SK-N-SH treated with all-trans-retinoic acid at 6 μM for 48 hours (cell line): ENCODE results near the gene LSM7.

ENCODE experiments used
- ATAC-seq: fragments of 200-7000 bp; cut with Tn5 transposase; 3 replicates; pipeline ENCODE4 v1.9.1; 2020; ENCODE audit warnings: mild to moderate bottlenecking, moderate library complexity
- ARNTL ChIP-seq: fragments of 450-650 bp; formaldehyde crosslinking; IDR thresholded peaks from 2 replicates; pipeline ENCODE4 v1.5.0; 2020; ENCODE audit warnings: low read depth, mild to moderate bottlenecking, moderate library complexity, borderline replicate concordance
- BACH2 ChIP-seq: fragments of 250-450 bp; sonication (Bioruptor Pico); IDR thresholded peaks from 2 replicates; pipeline ENCODE4 v1.9.0; 2021; ENCODE audit warnings: mild to moderate bottlenecking, borderline replicate concordance
- CSDC2 ChIP-seq: fragments of 250-450 bp; sonication (Bioruptor Pico); IDR thresholded peaks from 2 replicates; pipeline ENCODE4 v1.5.0; 2020; ENCODE audit warnings: mild to moderate bottlenecking, moderate library complexity
- ESRRG ChIP-seq: fragments of 250-450 bp; sonication (Bioruptor Pico); IDR thresholded peaks from 2 replicates; pipeline ENCODE4 v1.6.1; 2021; ENCODE audit warnings: mild to moderate bottlenecking
- GLIS3 ChIP-seq: fragments of 250-450 bp; sonication (Bioruptor Pico); IDR thresholded peaks from 2 replicates; pipeline ENCODE4 v1.5.0; 2020; ENCODE audit warnings: mild to moderate bottlenecking, moderate library complexity
- ISL1 ChIP-seq: fragments of 250-450 bp; sonication (Bioruptor Pico); IDR thresholded peaks from 2 replicates; pipeline ENCODE4 v2.1.2; 2022; ENCODE audit warnings: mild to moderate bottlenecking, moderate library complexity
- OSR1 ChIP-seq: fragments of 250-450 bp; sonication (Bioruptor Pico); IDR thresholded peaks from 2 replicates; pipeline ENCODE4 v1.8.0; 2022; ENCODE audit warnings: moderate library complexity, mild to moderate bottlenecking, inconsistent platforms
- SNAI2 ChIP-seq: fragments of 250-450 bp; sonication (Bioruptor Pico); IDR thresholded peaks from 2 replicates; pipeline ENCODE4 v1.5.0; 2020; ENCODE audit warnings: mild to moderate bottlenecking, moderate library complexity
- TCF4 ChIP-seq: fragments of 250-450 bp; sonication (Bioruptor Pico); IDR thresholded peaks from 2 replicates; pipeline ENCODE4 v1.8.0; 2021; ENCODE audit warnings: mild to moderate bottlenecking, moderate library complexity, borderline replicate concordance
- TOX ChIP-seq: fragments of 250-450 bp; sonication (Bioruptor Pico); IDR thresholded peaks from 2 replicates; pipeline ENCODE4 v1.8.0; 2021; ENCODE audit warnings: mild to moderate bottlenecking, moderate library complexity, borderline replicate concordance
- ZC3H10 ChIP-seq: fragments of 250-450 bp; sonication (Bioruptor Pico); IDR thresholded peaks from 2 replicates; pipeline ENCODE4 v1.5.1; 2021; ENCODE audit warnings: mild to moderate bottlenecking, moderate library complexity
- ZFP3 ChIP-seq: fragments of 250-450 bp; sonication (Bioruptor Pico); IDR thresholded peaks from 2 replicates; pipeline ENCODE4 v1.5.0; 2020; ENCODE audit warnings: mild to moderate bottlenecking, moderate library complexity
- ZFP30 ChIP-seq: fragments of 450-650 bp; formaldehyde crosslinking; IDR thresholded peaks from 2 replicates; pipeline ENCODE4 v1.5.0; 2022; ENCODE audit warnings: mild to moderate bottlenecking, moderate library complexity
- ZNF70 ChIP-seq: fragments of 450-650 bp; formaldehyde crosslinking; IDR thresholded peaks from 2 replicates; pipeline ENCODE4 v1.5.0; 2020; ENCODE audit warnings: mild to moderate bottlenecking, moderate library complexity
- ZNF8 ChIP-seq: fragments of 450-650 bp; formaldehyde crosslinking; IDR thresholded peaks from 2 replicates; pipeline ENCODE4 v1.5.0; 2020; ENCODE audit warnings: mild to moderate bottlenecking, moderate library complexity
- TF ChIP-seq, protein P1 (sequence below): fragments of 250-450 bp; sonication (Bioruptor Pico); IDR thresholded peaks from 2 replicates; pipeline ENCODE4 v1.5.1; 2020; ENCODE audit warnings: low read depth, mild to moderate bottlenecking, moderate library complexity
- TF ChIP-seq, protein P2 (sequence below): fragments of 250-450 bp; sonication (Bioruptor Pico); IDR thresholded peaks from 2 replicates; pipeline ENCODE4 v1.8.0; 2021; ENCODE audit warnings: low read depth, mild to moderate bottlenecking, moderate library complexity, borderline replicate concordance
- TF ChIP-seq, protein P3 (sequence below): fragments of 250-450 bp; sonication (Bioruptor Pico); IDR thresholded peaks from 2 replicates; pipeline ENCODE4 v1.8.0; 2020; ENCODE audit warnings: mild to moderate bottlenecking, moderate library complexity, borderline replicate concordance
- TF ChIP-seq, protein P4 (sequence below): fragments of 250-450 bp; sonication (Bioruptor Pico); IDR thresholded peaks from 2 replicates; pipeline ENCODE4 v1.5.0; 2020; ENCODE audit warnings: mild to moderate bottlenecking, moderate library complexity
- TF ChIP-seq, protein P5 (sequence below): fragments of 250-450 bp; sonication (Bioruptor Pico); IDR thresholded peaks from 2 replicates; pipeline ENCODE4 v1.5.1; 2021; ENCODE audit warnings: mild to moderate bottlenecking, moderate library complexity

The LSM7 gene

DNA sequence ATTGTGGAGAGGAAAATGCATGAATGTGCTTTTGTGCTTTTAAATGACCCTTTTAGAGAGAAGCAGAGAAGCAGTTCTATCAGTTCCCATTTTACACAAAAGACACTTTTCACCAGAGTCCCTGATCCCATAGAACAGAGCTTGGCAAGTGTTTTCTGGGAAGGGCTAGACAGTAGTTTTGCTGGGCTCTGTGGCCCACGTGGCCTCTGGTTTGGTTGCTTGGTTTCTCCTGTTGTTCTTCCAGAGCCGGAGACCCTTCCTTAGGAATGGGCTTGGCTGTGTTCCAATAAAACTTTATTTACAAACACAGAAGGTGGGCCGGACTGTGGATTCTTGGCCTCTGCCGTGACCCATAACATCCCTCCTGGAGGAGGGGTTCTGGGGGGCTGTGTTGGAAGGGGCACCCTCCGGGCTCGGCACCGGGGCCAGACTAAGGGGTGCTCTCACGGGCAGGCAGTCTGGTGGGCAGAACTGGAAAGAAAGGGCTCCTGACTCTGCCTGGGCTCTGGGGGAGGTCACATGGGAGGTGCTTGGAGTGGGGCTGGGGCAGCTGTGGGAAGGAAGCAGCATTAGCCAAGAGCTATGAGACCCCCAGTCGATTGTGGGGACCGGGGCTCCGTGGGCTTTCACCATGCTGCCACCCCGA lies 3.3 kb upstream of the LSM7 start:
- TF ChIP-seq, protein P1, sequence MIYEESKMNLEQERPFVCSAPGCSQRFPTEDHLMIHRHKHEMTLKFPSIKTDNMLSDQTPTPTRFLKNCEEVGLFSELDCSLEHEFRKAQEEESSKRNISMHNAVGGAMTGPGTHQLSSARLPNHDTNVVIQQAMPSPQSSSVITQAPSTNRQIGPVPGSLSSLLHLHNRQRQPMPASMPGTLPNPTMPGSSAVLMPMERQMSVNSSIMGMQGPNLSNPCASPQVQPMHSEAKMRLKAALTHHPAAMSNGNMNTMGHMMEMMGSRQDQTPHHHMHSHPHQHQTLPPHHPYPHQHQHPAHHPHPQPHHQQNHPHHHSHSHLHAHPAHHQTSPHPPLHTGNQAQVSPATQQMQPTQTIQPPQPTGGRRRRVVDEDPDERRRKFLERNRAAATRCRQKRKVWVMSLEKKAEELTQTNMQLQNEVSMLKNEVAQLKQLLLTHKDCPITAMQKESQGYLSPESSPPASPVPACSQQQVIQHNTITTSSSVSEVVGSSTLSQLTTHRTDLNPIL = no peak
- TF ChIP-seq TOX (CRISPR knock-in tag) (no peak), ZFP30 (CRISPR knock-in tag) (no peak), ARNTL (no peak), BACH2 (CRISPR knock-in tag) (no peak), GLIS3 (CRISPR knock-in tag) (no peak), ISL1 (CRISPR knock-in tag) (no peak), ZNF70 (CRISPR knock-in tag) (no peak), ZFP3 (CRISPR knock-in tag) (no peak), TCF4 (CRISPR knock-in tag) (no peak), ZNF8 (CRISPR knock-in tag) (no peak), SNAI2 (CRISPR knock-in tag) (no peak), OSR1 (CRISPR knock-in tag) (no peak), ZC3H10 (CRISPR knock-in tag) (no peak), ESRRG (CRISPR knock-in tag) (no peak), CSDC2 (CRISPR knock-in tag) (no peak)
- TF ChIP-seq, protein P2, sequence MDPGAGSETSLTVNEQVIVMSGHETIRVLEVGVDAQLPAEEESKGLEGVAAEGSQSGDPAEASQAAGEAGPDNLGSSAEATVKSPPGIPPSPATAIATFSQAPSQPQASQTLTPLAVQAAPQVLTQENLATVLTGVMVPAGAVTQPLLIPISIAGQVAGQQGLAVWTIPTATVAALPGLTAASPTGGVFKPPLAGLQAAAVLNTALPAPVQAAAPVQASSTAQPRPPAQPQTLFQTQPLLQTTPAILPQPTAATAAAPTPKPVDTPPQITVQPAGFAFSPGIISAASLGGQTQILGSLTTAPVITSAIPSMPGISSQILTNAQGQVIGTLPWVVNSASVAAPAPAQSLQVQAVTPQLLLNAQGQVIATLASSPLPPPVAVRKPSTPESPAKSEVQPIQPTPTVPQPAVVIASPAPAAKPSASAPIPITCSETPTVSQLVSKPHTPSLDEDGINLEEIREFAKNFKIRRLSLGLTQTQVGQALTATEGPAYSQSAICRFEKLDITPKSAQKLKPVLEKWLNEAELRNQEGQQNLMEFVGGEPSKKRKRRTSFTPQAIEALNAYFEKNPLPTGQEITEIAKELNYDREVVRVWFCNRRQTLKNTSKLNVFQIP (CRISPR knock-in tag) = no peak
- TF ChIP-seq, protein P3, sequence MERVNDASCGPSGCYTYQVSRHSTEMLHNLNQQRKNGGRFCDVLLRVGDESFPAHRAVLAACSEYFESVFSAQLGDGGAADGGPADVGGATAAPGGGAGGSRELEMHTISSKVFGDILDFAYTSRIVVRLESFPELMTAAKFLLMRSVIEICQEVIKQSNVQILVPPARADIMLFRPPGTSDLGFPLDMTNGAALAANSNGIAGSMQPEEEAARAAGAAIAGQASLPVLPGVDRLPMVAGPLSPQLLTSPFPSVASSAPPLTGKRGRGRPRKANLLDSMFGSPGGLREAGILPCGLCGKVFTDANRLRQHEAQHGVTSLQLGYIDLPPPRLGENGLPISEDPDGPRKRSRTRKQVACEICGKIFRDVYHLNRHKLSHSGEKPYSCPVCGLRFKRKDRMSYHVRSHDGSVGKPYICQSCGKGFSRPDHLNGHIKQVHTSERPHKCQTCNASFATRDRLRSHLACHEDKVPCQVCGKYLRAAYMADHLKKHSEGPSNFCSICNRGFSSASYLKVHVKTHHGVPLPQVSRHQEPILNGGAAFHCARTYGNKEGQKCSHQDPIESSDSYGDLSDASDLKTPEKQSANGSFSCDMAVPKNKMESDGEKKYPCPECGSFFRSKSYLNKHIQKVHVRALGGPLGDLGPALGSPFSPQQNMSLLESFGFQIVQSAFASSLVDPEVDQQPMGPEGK (CRISPR knock-in tag) = no peak
- TF ChIP-seq, protein P4, sequence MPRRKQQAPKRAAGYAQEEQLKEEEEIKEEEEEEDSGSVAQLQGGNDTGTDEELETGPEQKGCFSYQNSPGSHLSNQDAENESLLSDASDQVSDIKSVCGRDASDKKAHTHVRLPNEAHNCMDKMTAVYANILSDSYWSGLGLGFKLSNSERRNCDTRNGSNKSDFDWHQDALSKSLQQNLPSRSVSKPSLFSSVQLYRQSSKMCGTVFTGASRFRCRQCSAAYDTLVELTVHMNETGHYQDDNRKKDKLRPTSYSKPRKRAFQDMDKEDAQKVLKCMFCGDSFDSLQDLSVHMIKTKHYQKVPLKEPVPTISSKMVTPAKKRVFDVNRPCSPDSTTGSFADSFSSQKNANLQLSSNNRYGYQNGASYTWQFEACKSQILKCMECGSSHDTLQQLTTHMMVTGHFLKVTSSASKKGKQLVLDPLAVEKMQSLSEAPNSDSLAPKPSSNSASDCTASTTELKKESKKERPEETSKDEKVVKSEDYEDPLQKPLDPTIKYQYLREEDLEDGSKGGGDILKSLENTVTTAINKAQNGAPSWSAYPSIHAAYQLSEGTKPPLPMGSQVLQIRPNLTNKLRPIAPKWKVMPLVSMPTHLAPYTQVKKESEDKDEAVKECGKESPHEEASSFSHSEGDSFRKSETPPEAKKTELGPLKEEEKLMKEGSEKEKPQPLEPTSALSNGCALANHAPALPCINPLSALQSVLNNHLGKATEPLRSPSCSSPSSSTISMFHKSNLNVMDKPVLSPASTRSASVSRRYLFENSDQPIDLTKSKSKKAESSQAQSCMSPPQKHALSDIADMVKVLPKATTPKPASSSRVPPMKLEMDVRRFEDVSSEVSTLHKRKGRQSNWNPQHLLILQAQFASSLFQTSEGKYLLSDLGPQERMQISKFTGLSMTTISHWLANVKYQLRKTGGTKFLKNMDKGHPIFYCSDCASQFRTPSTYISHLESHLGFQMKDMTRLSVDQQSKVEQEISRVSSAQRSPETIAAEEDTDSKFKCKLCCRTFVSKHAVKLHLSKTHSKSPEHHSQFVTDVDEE = no peak
- TF ChIP-seq, protein P5, sequence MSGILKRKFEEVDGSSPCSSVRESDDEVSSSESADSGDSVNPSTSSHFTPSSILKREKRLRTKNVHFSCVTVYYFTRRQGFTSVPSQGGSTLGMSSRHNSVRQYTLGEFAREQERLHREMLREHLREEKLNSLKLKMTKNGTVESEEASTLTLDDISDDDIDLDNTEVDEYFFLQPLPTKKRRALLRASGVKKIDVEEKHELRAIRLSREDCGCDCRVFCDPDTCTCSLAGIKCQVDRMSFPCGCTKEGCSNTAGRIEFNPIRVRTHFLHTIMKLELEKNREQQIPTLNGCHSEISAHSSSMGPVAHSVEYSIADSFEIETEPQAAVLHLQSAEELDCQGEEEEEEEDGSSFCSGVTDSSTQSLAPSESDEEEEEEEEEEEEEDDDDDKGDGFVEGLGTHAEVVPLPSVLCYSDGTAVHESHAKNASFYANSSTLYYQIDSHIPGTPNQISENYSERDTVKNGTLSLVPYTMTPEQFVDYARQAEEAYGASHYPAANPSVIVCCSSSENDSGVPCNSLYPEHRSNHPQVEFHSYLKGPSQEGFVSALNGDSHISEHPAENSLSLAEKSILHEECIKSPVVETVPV = no peak

DNA sequence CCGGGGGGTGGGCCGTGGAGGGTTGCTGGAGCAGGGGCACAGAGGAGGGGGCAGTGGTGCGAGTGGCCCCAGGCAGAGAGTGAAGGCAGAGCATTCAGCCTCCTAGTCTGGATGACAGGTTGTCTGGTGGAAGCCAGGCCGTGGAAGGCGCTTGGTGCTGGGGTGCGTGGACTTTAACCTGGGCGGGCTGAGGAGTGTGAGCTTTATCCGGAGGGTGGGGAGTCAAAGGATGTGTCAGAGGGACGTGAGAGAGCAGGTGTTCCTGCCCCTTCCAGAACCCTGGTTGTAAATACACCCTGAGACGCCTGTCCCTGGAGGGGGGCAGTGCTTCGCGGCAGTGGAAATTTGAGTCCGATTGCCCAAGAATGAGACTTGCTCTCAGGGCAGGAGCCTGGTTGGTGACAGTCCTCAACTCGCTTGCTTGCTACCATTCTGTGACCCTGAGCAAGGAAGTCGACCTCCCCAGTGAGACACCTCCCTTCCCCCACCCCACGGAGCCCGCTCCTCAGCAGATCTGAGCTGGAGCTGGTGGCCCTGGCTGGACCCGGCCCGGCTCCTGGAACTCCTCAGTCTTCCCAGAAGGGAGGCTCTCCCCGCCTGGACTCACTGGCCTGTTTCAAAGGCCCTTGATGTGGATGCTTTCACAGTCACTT lies 2.4 kb upstream of the LSM7 start:
- ATAC-seq = no peak
- no peak for TF ChIP-seq ZNF70 (CRISPR knock-in tag)
- TF ChIP-seq OSR1 (CRISPR knock-in tag) = no peak
- TF ChIP-seq CSDC2 (CRISPR knock-in tag) = no peak
- TF ChIP-seq, protein P5 = no peak
- TF ChIP-seq ZNF8 (CRISPR knock-in tag) = no peak
- TF ChIP-seq, protein P2 (CRISPR knock-in tag) = no peak
- TF ChIP-seq TOX (CRISPR knock-in tag) = no peak
- TF ChIP-seq, protein P4 = no peak
- no peak for TF ChIP-seq BACH2 (CRISPR knock-in tag)
- TF ChIP-seq TCF4 (CRISPR knock-in tag) = no peak
- TF ChIP-seq, protein P1 = no peak
- TF ChIP-seq ZFP30 (CRISPR knock-in tag) = no peak
- no peak for TF ChIP-seq ISL1 (CRISPR knock-in tag)

More for the DNA sequence above, 3.3 kb upstream of the LSM7 start:
- no peak for ATAC-seq
